Activated CD8-positive, alpha-beta memory T cell treated with anti-CD3 and anti-CD28 coated beads, Interleukin-2, amount 10 ng/mL, durations not matched to agents 7 days and 5 days (primary cell): ENCODE results near the gene MYH7B. TPM values are rescaled to one million over a fixed set of nuclear protein-coding genes. Genes with fewer than 3 reads are reported as not detected.

Source experiments
- ATAC-seq: fragments of 150-1000 bp; cut with Tn5 transposase; one replicate; pipeline ENCODE4 v1.10.0; 2021; ENCODE audit warnings: moderate library complexity
- CTCF ChIA-PET: fragments of 350-600 bp; sonication (Branson Sonifier 250); formaldehyde crosslinking; loops from one replicate; lab custom pipeline; 2021; ENCODE audit warnings: antibody characterized with exemption; lab: Charles Lee
- DNase-seq: peaks from one replicate; pipeline ENCODE4 v3.0.0-alpha.2; 2020
- H3K27ac Mint-ChIP-seq: one replicate; pipeline ENCODE4 v1.8.0; 2021; ENCODE audit warnings: mild to moderate bottlenecking, mixed read lengths
- H3K27me3 Mint-ChIP-seq: one replicate; pipeline ENCODE4 v1.8.0; 2021; ENCODE audit warnings: mixed read lengths
- H3K36me3 Mint-ChIP-seq: one replicate; pipeline ENCODE4 v1.8.0; 2021; ENCODE audit warnings: mild to moderate bottlenecking, mixed read lengths
- H3K4me1 Mint-ChIP-seq: one replicate; pipeline ENCODE4 v1.8.0; 2021; ENCODE audit warnings: mixed read lengths
- H3K4me3 Mint-ChIP-seq: one replicate; pipeline ENCODE4 v1.8.0; 2021; ENCODE audit warnings: mild to moderate bottlenecking, moderate library complexity, mixed read lengths
- H3K9me3 Mint-ChIP-seq: one replicate; pipeline ENCODE4 v1.8.0; 2022; ENCODE audit warnings: low read depth, mixed read lengths
- total RNA-seq, 2 experiments: library from RNA; stranded (reverse); gene quantifications; one replicate each; pipeline ENCODE4 v1.2.3, GENCODE V29; 2021

The MYH7B gene
- total RNA-seq, 2 experiments from 2014 or later, result 0.16 to 0.26 TPM

DNA sequence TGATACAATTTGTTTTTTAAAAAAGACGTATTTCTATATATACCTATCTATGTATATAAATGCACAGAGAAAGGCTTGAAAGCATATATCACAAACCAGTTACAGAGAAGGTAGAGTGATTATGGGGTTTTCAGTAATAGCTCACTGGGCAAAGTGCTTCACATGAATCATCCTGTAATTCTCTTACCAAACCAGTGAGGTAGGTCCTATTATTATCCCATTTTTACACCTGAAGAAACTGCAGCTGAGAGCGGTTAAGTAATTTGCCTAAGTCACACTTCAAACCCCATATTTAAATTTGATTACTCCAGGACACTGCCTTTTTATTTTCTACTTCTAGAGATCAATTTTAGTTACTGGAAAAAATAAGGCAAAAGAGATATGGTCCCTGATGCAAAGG, 4.4 kb upstream of the MYH7B start:
- CTCF ChIA-PET, result interaction anchor here (0.7 to 12.4 kb wide), 4 partner anchors 10 to 145 kb away, joined by 3 to 168 read pairs (median 4); partner anchors contain the start of genes ACSS2 and GGT7
- no peak for ATAC-seq
- Mint-ChIP-seq H3K4me1 (peaks cover 23% of the 10 kb centered on the region), H3K27ac (no peak overlapping the region), H3K4me3 (no peak overlapping the region), H3K36me3 (peaks cover 22% of the 10 kb centered on the region), H3K9me3 (no peaks in the 10 kb centered on the region), H3K27me3 (no peaks in the 10 kb centered on the region)
- DNase-seq, result no peak

DNA sequence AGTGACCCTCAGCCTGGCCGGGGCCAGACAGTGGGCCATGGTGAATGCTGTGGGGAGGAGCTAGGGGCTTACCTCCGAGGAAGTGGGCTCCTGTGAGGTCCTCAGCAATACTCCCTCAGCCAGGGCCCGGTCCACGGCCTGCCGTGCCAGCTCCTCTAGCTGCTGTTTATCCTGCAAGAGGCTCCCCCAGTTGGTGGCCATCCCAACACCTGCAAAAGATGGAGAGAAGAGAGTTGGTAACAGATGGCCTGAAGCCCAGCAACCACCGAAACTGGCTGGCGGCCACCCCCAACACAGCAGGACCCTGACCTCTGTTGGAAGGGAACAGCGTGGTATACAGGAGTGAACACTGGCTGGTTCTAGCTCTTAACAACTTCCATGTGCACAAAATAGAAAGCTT, 4.0 kb upstream of the MYH7B start:
- no peak overlapping the region for H3K27ac Mint-ChIP-seq
- no peak for DNase-seq
- CTCF ChIA-PET, result interaction anchor here (1.0 to 12.4 kb wide), 3 partner anchors 11 to 77 kb away, joined by 4 to 168 read pairs (median 4); partner anchors contain the start of genes ACSS2 and GGT7
- peaks cover 19% of the 10 kb centered on the region for H3K36me3 Mint-ChIP-seq
- peaks cover 24% of the 10 kb centered on the region for H3K4me1 Mint-ChIP-seq
- H3K4me3 Mint-ChIP-seq, result no peak overlapping the region
- no peaks in the 10 kb centered on the region for H3K9me3 Mint-ChIP-seq
- no peak for ATAC-seq
- H3K27me3 Mint-ChIP-seq, result no peaks in the 10 kb centered on the region

DNA sequence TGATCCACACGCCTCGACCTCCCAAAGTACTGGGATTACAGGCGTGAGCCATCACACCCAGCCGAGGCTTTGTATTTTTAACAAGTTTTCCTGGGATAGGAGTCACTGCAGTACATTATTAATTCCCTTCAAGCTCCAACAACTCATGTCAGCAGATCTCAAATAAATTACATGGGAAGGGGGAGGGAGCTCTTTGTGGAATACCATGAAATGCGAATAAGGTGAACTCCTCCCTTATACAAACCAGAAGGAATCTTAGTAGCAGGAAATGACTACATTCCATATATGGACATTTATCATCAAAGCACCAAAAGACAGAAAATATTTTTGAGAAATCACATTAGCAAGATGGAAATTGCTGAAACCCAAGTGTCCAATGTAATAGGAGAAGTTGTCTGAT, 3.0 kb upstream of the MYH7B start:
- DNase-seq (no peak), ATAC-seq (no peak)
- H3K4me3 Mint-ChIP-seq, result no peak overlapping the region
- H3K27ac Mint-ChIP-seq, result no peak overlapping the region
- peaks cover 17% of the 10 kb centered on the region for H3K36me3 Mint-ChIP-seq
- CTCF ChIA-PET, result interaction anchor here (12.4 kb wide), 1 partner anchor 78 kb away, joined by 168 read pairs; the partner anchor contains the start of genes ACSS2 and GGT7
- H3K27me3 Mint-ChIP-seq, result no peaks in the 10 kb centered on the region
- no peaks in the 10 kb centered on the region for H3K9me3 Mint-ChIP-seq
- H3K4me1 Mint-ChIP-seq, result peaks cover 24% of the 10 kb centered on the region

DNA sequence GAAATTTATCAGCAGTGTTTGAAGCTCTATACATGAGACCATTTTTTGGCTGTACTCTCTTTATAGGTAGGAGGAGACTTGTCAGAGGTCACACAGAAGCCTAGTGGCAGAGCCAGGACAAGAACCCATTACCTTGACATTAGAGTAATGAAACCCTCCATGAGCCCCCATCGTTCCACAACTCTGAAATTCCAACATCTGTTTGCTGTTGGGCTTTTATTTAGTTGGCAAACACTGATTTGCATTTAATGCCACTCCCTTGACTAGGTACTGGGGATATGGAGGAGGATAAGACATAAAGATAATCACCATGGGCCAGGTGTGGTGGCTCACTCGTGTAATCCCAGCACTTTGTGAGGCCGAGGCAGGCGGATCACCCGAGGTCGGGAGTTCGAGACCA, 1.7 kb upstream of the MYH7B start:
- H3K9me3 Mint-ChIP-seq, result no peaks in the 10 kb centered on the region
- peaks cover 15% of the 10 kb centered on the region for H3K36me3 Mint-ChIP-seq
- CTCF ChIA-PET, result interaction anchor here (12.4 kb wide), 1 partner anchor 80 kb away, joined by 168 read pairs; the partner anchor contains the start of genes ACSS2 and GGT7
- H3K27me3 Mint-ChIP-seq, result no peaks in the 10 kb centered on the region
- ATAC-seq, result no peak
- H3K4me1 Mint-ChIP-seq, result peaks cover 24% of the 10 kb centered on the region
- H3K27ac Mint-ChIP-seq, result no peak overlapping the region
- no peak overlapping the region for H3K4me3 Mint-ChIP-seq
- DNase-seq, result no peak

DNA sequence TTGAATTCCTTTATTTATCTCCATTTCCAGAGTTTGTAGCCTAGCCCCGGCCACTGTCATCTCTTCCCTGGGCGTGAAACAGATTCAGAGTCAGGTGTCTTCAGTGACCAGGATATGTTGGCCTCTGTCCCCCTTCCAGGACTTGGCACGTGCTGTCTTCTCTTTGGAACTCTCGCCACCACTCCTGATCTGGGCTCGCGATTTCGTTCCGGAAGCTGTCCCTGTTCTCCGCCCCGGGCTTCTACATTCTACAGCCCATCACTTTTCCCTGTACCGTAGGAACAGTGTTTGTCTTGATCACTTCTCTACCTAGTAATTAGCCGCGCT, 801 bp upstream of the MYH7B start:
- peak overlapping the region; percentile 97 for H3K4me3 Mint-ChIP-seq
- no peak for DNase-seq
- no peaks in the 10 kb centered on the region for H3K27me3 Mint-ChIP-seq
- no peaks in the 10 kb centered on the region for H3K9me3 Mint-ChIP-seq
- peaks cover 24% of the 10 kb centered on the region for H3K4me1 Mint-ChIP-seq
- peak overlapping the region; percentile 93 for H3K27ac Mint-ChIP-seq
- CTCF ChIA-PET, result interaction anchor here (0.6 to 12.4 kb wide), 6 partner anchors 13 to 711 kb away, joined by 3 to 168 read pairs (median 4); partner anchors contain the start of genes ACSS2 and GGT7
- peaks cover 9% of the 10 kb centered on the region for H3K36me3 Mint-ChIP-seq
- no peak for ATAC-seq

DNA sequence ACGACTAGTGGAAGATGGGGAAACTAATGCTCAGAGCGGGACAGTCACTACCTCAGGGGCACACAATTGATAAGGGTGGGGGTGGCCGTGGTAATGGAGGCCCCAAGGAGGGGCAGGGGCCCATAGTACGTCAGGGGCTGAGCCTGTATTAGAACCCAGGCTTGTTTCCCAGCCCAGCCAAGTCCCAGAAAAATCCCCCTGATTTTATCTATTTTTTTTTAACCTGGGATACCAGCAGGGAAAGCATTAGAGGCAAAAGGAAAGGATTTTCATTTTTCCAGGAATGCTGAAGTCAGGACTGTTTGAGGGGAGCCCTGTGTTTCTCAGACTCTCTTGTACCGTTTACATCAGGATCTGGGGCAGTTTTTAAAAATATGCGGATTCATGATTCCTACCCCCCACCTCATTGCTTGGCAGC, 382 bp downstream of the MYH7B start:
- no peak for DNase-seq
- H3K27ac Mint-ChIP-seq, result peak overlapping the region; percentile 93
- peaks cover 3% of the 10 kb centered on the region for H3K36me3 Mint-ChIP-seq
- H3K9me3 Mint-ChIP-seq, result no peaks in the 10 kb centered on the region
- no peak for ATAC-seq
- CTCF ChIA-PET, result interaction anchor here (0.6 to 12.4 kb wide), 12 partner anchors 15 to 120 kb away, joined by 3 to 168 read pairs (median 4); partner anchors contain the start of genes ACSS2 and GGT7
- H3K4me1 Mint-ChIP-seq, result peaks cover 28% of the 10 kb centered on the region
- H3K4me3 Mint-ChIP-seq, result peak overlapping the region; percentile 97
- H3K27me3 Mint-ChIP-seq, result no peaks in the 10 kb centered on the region

DNA sequence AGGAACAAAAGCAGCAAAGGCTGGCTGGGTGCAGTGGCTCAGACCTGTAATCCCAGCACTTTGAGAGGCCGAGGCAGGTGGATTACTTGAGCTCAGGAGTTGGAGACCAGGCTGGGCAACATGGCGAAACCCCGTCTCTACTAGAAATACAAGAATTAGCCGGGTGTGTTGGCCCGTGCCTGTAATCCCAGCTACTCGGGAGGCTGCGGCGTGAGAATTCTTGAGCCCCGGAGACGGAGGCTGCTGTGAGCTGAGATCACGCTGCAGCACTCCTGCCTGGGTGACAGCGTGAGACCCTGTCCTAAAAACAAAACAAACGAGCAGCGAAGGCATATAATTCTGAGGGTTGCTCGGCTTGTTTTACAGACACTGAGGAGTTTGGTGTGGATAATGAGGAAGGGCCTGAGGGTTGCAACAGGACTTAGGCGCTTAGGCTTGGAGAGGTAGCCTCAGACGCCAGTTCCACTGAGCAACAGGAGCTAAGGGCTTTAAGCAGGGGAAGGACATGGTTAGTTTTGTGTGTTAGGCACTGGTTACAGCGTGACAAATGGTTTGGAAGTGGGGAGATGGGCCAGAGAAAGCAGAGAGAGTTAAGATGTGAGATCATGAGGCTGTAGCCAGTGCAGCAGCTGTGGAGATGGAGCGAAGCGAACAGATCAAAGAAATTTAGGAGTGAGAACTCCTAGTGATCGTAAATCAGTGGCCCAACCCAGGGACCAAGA, 1.2 kb downstream of the MYH7B start:
- no peaks in the 10 kb centered on the region for H3K9me3 Mint-ChIP-seq
- no peak for DNase-seq
- no peak for ATAC-seq
- peaks cover 28% of the 10 kb centered on the region for H3K4me1 Mint-ChIP-seq
- CTCF ChIA-PET, result interaction anchor here (0.7 to 12.4 kb wide), 8 partner anchors 15 to 132 kb away, joined by 3 to 168 read pairs (median 4); partner anchors contain the start of genes ACSS2 and GGT7
- H3K36me3 Mint-ChIP-seq, result peaks cover 3% of the 10 kb centered on the region
- no peak overlapping the region for H3K4me3 Mint-ChIP-seq
- H3K27ac Mint-ChIP-seq, result peak overlapping the region; percentile 93
- H3K27me3 Mint-ChIP-seq, result no peaks in the 10 kb centered on the region

DNA sequence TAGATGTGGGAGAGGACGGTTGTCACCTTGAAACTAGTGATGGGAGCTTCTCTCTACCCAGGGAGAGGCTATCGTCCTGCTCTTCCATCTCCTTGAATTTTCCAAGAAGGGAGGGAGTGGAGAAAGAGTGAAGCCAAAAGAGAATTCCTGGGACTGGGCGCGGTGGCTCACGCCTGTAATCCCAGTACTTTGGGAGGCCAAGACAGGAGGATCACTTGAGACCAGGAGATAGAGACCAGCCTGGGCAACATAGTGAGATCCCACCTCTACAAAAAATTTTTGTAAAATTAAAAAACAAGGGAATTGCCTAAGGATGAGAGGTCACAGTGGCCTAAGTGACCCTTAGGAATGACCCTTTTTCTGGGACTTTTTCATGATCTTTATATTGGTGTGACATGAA, 8.8 kb downstream of the MYH7B start:
- Mint-ChIP-seq H3K27ac (no peak overlapping the region), H3K36me3 (no peaks in the 10 kb centered on the region), H3K9me3 (no peaks in the 10 kb centered on the region), H3K4me3 (no peak overlapping the region), H3K4me1 (peaks cover 4% of the 10 kb centered on the region), H3K27me3 (no peaks in the 10 kb centered on the region)
- CTCF ChIA-PET, result no interaction called here
- DNase-seq (no peak), ATAC-seq (no peak)

DNA sequence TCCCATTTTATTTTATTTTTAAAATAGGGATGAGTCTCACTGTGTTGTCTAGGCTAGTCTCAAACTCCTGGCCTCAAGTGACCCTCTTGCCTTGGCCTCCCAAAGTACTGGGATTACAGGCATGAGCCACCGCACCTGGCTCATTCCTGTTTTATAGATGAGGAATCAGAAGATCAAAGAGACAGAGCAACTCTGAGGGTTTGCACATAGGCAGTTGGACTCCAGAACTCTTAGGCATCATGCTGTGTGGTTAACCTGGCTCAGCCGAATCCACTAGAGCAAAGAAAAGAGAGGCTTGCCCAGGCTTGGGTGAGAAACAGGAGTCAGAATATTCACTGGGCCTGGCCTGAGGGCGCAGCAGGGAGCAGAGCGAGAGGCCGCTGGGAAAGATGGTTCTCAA, 9.4 kb downstream of the MYH7B start:
- no peaks in the 10 kb centered on the region for H3K36me3 Mint-ChIP-seq

DNA sequence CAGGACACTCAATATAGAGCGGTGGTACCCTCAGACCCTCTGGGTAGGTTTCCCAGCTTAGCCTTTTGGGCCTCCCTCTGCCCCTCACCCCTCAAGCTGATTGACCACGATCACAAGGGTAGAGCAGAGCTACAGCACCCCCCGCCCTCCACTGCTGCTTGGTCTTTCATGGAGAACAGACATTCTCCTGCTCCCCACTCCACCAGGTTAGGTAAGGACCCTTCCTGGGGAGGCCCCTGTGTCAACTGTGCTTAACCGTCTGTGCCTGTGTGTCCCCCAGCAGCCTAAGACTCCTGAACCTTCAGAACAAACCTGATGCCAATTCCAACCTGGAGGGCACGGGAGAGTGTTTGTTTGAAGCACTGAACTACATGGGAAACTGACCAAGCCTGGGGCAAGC, 11.8 kb downstream of the MYH7B start:
- Mint-ChIP-seq H3K27me3 (no peaks in the 10 kb centered on the region), H3K27ac (no peak overlapping the region), H3K4me1 (no peaks in the 10 kb centered on the region), H3K9me3 (no peaks in the 10 kb centered on the region), H3K36me3 (no peaks in the 10 kb centered on the region), H3K4me3 (no peak overlapping the region)
- no peak for DNase-seq
- CTCF ChIA-PET, result no interaction called here
- no peak for ATAC-seq

More for the DNA sequence above, 9.4 kb downstream of the MYH7B start:
- no peak for DNase-seq
- CTCF ChIA-PET, result no interaction called here
- no peak overlapping the region for H3K4me3 Mint-ChIP-seq
- peaks cover 4% of the 10 kb centered on the region for H3K4me1 Mint-ChIP-seq
- no peaks in the 10 kb centered on the region for H3K27me3 Mint-ChIP-seq
- no peak for ATAC-seq
- H3K27ac Mint-ChIP-seq, result no peak overlapping the region
- no peaks in the 10 kb centered on the region for H3K9me3 Mint-ChIP-seq

DNA sequence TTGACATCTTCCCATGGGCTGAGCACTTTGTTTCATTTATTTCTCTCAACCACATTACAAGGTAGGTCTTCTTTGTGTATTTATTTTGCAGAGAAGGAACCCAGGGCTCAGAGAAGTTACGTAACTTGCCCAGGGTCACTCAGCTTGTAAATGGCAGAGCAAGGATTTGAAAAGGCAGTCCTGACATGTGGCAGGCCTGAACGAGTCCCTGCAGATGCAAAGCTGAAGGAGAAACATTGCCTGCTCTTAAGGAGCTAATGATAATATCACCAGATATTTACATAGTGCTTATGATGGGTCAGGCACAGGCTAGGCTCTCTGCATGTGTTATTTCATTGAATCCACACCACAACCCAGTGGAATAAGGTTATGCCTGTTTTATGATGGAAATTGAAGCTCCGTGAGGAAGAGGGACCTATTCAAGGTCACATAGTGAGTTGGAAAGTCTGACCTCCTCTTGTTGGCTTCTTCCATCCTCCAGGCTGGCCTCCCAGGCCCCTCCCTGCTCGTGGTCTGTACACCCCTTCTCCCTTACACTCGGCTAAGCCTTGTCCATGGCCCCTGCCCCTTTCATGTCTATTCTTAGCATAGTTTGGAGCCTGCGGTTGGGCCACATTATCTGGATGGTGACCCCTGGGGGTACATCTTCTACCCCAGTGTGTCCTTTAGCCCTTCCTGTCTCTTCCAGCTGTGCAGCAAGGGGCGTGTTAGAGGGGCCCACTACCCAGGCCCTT, 12.5 kb downstream of the MYH7B start:
- Mint-ChIP-seq H3K27ac (no peak overlapping the region), H3K27me3 (no peaks in the 10 kb centered on the region), H3K9me3 (no peaks in the 10 kb centered on the region), H3K4me1 (no peaks in the 10 kb centered on the region), H3K4me3 (no peak overlapping the region), H3K36me3 (no peaks in the 10 kb centered on the region)
- DNase-seq (no peak), ATAC-seq (no peak)
- CTCF ChIA-PET, result no interaction called here

DNA sequence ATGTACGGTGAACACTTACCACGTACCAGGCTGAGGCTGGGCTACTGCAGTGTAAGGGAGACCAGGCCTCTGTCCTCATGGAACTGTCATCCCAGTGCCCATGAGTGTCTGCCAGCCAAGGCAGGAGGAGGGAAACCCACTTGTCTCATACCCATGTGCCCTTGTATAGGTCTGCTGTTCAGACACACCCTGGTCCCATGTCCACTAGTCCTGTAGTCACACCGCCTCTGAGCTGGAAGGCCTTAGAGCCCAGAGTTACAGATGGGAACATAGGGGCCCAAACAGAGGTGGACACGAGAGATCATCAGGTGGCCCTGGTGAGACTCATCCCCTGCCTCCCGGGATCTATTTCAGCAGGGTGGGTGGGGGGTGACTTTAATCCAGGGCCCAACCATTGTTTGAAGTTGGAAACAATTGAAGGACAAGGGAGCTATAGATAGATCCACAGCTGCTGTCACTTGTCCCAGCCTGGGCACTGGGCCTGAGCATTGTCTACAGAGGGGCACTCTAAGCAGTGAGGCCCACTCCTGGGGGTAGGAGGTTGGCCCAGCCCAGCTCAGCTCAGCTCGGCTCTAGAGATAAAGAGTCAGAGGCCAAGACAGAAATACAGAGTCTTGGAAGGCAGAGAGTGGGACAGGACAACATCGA, 14.6 kb downstream of the MYH7B start:
- no peaks in the 10 kb centered on the region for H3K9me3 Mint-ChIP-seq
- no peaks in the 10 kb centered on the region for H3K4me1 Mint-ChIP-seq
- ATAC-seq (no peak), DNase-seq (no peak)
- CTCF ChIA-PET, result no interaction called here
- no peak overlapping the region for H3K27ac Mint-ChIP-seq
- no peak overlapping the region for H3K4me3 Mint-ChIP-seq
- H3K27me3 Mint-ChIP-seq, result peaks cover 2% of the 10 kb centered on the region
- no peaks in the 10 kb centered on the region for H3K36me3 Mint-ChIP-seq

DNA sequence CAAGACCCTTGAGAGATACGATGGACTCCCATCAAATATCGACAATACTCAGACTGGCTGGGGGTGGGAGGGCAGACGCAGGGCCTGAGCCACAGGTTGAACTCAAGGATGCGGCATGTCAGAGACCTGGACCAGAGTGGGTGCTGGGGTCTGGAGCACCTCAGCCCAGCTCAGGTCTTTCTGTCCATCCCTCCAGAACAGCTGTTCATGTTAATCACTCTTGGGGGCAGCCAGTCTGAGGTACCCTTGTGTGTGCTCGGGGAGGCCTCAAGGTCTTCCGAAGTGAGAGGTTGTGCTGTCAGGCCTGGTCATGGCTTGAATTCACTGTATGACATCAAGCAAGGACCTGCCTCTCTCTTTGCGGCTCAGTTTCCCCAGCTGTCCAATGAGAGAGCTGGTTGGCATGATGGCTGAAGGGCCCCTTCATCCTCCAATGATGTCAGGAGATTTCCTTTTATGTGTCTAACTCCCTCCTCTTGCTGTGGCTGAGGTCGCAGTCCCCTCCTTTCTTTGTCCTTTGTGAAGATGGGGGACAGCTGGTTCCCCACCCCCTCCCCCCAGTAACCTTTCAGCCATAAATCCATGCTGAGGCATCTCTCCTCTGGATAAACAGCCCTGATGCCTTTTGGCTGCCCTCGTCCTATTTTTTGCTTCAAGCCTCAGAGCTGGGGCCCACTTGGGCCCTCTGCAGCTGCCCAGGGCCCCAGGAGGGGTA, 15.3 kb downstream of the MYH7B start:
- Mint-ChIP-seq H3K4me1 (no peaks in the 10 kb centered on the region), H3K9me3 (no peaks in the 10 kb centered on the region), H3K27ac (no peak overlapping the region), H3K27me3 (peaks cover 2% of the 10 kb centered on the region), H3K4me3 (no peak overlapping the region), H3K36me3 (no peaks in the 10 kb centered on the region)
- ATAC-seq, result no peak
- CTCF ChIA-PET, result no interaction called here
- DNase-seq, result no peak
